CD4-positive, alpha-beta T cell treated with Interleukin-2 at 100 ng/mL for 4 hours (primary cell): ENCODE measurements around the gene SYNGAP1.
A peak's percentile ranks its signal among the peaks of the same experiment; 100 is the strongest.

Experiments
- DNase-seq: peaks from one replicate; pipeline ENCODE4 v3.0.0-alpha.2; 2020; ENCODE audit warnings: low spot score

SYNGAP1 gene

DNA sequence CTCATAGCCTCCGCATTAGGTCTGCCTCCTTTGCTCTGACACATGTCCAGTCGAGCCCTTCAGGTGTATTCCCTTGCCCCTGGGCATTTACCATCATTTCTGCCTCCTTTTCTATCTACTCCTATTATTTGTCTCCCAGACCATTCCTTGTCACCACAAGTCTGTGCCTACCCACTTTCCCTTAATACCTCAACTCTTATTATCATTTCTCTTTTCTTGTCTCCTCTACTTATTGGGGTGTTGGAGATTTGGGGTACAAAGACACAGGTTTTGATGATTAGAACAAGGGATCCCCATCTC is 1.4 kb downstream of the SYNGAP1 start:
- no peak for DNase-seq

DNA sequence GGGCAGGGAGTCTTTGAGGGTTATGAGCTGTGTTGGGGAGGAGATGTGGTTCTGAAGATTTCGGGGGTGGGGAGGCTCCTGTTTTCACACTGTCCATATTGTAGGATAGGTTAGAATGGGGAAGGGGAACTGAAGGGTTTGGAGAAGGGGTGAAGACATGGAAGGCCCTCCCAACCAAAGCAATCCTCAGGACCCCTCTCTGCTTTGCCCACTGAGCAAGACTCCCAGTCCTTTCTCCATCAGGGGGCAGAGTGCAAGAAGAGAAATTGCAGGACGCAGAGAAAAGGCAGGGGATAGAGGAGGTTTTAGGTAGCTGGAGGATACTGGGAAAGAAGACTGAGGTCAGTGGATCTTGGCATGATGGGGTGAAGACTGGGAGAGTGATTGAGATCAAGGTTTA is 3.9 kb downstream of the SYNGAP1 start:
- no peak for DNase-seq

DNA sequence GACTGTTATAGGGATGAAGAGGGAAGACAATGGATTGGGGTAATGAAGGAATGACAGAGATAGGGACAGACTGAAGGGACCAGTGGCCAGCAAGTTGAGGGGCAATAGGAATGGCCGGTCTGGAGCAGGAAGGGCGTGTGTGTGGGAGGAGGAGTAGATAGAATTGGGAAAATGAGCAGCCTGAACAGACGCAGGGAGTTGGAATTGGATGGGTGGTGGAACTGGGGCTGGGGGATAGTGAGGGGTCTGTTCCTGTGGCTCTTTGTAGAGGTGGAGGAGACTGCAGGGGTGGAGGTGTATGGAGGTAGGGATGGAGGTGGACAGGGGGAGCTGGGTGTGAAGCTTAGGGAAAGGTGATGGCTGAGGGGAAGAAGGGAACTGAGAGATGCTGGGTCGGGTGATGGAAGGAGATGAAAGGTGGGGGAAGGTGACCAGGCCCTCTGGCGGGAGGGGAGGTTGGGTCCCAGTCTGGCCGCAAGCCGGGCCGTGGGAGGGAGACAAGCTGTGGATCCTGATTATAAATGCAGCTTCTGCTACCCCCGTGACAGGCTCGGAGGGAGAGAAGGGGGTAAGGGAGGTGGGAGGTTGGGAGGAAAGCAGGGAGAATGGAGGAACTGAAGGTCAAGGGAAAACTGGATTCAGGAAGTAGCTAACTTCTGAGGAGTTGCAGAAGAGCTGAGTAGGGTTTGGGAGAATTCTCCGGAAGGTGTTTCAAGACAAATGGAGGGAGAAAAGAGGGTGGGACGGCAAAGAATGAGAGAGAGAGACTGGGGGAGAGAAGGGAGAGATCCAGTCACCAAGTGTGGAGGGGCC is 5.2 kb downstream of the SYNGAP1 start:
- DNase-seq = no peak

DNA sequence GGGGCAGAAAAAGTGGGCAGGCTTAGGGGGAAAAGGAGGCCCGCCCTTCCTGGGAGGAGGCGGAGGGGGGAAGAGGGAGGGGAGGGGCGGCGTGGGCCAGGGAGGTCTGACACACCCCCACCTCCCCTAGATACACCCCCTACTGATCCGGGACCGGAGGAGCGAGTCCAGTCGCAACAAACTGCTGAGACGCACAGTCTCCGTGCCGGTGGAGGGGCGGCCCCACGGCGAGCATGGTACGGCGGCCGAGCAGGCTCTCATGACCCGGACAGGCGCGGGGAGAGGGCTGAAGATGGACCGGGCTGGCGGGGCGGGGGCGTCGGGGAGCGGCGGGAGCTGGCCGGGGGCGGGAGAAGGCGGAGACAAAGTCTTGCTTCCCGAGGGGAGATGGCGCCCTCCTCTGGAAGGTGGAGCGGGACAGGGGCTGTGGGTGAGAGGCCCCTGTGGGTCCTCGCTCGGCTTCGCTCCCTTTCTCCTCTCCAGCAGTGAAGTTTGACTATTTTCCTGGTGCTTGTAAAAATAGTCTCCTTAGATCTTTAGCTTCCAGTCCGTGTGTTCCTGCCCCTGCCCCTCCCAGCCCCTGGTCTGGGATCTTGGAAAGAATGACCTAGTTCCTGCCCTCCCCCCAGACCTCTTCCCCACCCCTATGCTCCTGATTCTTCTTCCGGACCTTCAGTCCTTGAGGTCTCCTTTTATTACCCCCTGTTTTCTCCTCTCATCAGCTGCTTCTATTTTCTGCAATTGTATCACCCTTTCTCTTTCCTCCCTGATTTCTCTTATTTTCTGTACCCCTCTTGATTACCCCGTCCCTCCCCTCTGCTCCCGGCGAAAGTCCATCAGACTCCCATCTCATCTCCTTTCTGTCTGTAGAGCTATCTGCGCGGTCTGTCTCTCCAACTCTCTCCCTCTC is 6.1 kb downstream of the SYNGAP1 start:
- peak; percentile 87 for DNase-seq

DNA sequence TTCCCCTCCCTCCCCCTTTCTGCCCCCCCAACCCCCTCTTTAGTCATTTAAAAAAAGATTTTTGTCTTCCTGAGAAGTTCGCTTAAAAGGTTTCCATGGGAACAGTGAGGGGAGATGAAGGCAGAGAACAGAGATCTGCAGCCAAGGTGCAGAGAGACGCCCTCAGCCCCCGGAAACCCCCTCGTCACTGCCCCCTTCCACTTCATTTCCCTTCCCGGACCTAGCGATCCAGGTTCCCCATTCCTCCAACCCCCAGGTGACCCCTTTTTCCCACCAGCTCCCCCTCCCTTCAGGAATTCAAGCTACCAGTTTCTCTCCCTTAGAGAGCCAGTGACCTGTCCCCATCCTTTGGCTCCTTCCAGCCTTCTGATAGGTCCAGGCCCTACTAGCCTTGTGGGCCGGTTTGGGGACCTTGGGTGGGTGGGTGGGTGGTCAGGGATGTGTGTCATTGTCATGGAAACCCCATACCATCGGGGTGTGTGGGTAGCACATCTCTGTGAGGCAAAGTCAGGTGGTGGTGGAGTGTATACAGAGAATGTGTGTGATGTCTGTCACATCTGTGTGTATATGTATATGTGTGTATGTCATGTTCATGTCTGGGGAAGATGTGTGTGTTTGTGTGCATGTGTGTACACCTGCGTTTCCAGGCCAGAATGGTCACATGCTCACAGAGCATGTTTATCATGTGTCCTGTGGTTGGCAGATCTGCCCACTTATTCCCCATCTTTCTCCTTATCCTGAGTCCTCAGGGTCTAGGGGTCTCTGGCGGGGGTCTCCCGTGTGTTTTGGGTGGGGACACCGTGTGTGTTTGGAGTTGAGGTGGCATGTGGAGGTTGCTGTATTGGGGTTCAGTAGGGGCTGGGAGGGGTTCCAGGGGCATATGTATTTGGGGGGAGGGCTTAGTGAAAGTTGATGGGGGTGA is 7.0 kb downstream of the SYNGAP1 start:
- DNase-seq = peak; percentile 50

DNA sequence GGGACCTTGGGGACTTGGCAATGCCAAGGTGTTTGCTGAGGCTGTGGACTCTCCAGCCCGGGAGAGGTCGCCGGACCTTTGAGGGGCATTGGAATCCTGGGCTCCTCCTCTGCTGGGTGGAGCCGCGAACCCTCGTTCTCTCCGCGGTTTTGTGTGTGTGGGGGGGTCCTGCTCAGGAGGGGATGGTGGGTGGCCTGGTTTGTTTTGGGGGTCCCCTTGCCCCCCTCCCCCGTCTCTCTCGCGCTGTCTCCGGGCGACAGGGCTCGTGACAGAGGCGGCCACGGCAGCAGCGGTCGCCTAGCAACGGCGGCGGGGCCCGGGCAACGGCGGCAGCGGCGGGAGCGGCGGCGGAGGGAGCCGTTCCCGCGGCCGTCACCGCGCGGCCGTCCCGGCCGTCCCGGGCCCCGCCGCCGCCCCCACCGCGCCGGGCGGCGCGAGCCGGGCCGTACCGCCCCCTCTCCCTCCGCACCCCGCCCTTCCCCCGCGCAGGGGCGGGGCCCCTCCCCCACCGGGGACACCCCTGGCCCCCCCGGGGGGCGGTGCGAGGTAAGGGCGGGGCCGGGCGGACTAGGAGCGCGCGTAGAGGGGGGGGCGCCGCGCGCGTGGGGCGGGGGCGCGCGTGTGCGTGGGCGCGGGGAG is 7.8 kb downstream of the SYNGAP1 start:
- DNase-seq = peak; percentile 66

DNA sequence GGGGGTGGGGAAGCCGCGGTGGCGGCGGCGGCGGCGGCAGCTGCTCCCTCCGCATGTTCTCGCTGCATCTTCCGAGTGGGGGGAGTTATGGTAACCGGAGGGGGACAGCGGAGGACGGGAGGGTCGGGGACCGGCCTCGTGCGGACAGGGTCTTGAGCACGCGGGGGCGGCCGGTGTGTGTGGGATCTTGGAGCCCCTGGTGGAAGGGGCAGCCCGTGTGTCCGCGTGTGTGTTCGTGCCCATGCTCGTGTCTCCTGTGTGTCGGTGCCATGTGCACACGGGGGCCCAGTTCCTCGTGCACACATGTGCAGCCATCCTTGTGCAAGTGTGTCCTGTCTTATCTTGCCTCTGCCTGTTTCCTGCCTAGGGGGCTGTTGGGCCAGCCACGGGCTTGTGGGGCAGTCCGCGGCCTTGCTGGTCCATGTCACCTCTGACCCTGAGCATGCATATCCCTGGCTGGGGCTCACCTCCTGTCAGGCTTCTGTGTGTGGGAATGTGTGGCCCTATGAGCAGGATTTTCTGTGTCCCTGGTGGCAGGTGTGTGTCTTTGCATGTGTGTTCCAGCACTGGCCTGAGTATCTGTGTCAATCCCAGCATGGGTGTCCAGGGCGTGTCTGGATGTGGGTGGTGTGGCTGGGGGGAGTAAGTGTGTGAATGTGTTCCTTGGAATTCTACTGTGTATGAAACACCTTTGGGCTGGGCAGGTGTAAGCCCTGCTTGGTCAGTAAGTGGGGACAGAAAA is 8.5 kb downstream of the SYNGAP1 start:
- peak; percentile 32 for DNase-seq

DNA sequence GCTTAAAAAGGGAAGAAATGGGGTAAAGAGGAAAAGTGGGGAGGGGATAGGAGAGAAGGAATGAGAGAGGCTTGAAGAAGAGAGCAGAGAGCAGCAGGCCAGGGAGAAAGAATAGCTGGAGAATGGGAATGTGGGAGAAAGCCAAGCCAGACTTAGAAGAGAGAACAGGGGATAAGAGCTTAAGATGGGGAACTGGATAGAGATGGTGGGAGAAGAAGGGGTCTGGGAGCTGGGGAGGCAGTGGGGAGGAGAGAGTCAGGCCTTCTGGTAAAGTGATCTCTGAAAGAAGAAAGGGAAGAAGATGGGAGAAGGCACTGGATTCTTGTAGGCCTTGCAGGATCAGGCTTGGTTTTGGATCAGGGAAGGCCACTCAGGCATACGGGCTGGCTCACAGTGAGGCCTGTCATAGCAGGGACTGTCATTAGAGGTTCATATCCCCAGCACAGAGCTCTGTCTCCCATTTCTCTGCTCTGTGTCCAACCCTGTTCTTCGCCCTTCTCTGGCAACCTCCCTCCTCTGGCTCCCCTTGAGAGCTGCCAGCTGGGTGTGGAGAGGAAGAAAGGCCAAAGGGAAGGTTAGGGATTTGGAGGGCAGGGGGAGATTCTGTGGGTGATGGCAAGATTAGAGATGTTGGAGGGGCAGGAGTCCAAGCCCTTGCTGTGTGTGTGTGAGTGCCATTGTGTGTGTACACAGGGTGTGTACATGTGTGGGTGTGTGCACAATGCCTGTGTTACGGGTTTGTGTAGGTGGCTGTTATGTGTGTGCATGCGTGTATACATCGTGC is 9.3 kb downstream of the SYNGAP1 start:
- no peak for DNase-seq

DNA sequence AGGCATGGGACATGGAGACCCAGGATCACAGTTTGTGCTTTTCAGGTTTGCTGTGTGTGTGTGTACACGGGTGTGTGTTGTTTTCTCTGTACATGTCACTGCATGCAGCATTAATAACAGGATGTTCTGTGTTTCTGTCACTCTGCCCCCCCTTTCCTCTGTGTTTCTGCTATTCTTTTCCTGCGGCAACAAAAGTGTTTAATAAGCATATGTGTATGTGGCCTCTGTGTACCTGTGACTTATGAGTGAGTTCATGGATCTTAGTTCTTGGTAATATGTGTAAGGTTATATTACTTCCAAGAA is 9.8 kb downstream of the SYNGAP1 start:
- DNase-seq = peak; percentile 79

DNA sequence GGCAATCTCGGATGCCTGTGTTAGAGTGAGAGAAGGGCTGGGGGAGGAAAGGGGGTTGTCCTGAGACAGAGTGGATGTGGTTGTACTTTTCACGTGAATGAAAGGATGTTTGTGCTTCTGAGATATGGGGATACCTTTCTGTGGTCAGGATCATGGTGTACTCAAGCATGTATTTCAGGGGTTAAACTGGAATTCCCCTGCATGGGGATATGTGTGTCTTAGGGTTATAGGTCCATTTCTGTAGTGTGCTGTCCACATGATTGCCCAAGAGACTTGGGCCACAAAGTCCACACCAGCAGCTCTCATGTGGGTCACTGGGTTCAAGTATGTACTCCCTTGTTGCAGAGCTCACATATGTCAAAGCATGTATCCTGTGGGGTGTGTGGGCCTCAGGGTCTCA is 10.5 kb downstream of the SYNGAP1 start:
- DNase-seq = no peak

DNA sequence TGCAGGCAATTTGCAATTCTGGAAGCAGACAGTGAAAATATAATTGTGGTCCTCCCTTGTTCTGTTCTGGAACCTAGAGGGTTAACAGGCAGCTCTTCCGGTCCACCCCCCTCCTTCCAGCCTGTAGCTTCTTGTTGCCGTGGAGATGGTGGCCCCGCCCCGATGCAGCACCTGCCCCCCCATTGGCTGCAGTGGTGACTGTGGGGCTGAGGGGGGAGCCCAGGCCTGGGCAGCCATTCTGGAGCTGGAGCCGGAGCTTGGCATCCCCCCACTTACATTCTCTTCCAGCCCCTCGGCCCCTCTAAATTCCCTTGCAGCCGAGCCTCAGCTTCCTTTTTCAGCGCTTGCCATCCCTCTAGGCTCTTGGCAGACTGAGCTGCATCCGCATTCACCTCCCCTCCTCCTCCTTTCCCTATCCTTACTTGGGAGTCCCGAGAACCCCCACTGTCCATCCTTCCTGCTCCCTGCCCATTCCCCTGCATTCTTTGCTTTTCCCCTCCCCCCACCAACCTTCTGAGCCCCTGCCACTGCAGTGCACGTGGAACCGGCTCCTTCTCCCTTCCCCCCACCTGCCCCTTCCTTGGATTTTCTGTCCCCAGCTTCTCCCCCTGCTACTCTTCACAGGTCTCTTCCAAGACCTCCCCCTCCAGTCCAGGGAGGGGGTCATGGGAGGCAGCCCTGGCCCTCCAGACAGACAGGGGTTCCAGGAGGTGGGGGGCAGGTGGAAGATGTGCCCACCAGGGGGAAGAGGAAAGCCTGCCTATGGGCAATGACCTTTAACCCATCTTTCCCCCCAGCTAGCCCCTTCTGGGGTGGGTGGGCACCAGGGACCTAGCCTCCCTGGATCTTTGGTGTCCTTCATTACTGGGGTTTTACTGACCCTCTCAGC is 11.4 kb downstream of the SYNGAP1 start:
- peak; percentile 87 for DNase-seq

DNA sequence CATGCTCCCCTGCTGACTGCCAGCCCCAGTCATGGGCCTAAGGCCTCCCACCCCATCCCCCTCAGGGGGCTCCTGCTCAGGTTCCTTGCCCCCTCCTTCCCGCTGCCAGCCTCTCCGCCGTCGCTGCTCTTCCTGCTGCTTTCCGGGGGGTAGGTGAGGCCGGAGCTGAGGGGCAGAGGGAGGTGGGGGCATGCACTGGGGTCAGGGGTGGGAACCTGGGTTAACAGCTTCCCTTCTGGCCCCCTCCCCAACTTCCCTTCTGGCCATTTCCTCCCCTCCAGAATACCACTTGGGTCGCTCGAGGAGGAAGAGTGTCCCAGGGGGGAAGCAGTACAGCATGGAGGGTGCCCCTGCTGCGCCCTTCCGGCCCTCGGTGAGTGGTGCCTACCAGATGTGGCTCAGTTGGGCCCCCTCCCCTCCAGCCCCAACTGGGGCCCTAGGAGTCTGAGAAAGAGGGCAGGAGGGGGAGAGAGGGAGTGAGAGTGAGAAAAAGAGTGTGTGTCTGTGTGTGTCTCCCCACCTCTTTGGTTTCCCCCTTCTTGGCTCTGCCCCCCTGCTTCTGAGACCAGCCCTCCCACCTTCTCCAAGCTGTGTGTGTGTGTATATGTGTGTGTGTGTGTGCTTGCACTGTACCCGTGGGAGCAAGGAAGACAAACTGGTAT is 12.1 kb downstream of the SYNGAP1 start:
- no peak for DNase-seq

DNA sequence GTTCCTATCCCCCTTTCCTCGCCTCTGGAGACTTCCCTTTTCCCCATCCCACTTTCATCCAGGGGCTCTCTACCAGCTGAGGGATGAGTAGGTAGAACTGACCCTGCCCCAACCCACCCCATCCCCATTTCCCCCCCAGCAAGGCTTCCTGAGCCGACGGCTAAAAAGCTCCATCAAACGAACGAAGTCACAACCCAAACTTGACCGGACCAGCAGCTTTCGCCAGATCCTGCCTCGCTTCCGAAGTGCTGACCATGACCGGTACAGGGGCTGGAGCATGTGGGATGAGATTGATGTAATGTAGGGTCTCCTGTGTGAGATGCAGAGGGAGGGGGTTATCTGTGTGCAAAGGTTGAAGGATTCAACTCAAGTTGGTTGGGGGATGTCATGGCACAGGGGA is 12.7 kb downstream of the SYNGAP1 start:
- no peak for DNase-seq

DNA sequence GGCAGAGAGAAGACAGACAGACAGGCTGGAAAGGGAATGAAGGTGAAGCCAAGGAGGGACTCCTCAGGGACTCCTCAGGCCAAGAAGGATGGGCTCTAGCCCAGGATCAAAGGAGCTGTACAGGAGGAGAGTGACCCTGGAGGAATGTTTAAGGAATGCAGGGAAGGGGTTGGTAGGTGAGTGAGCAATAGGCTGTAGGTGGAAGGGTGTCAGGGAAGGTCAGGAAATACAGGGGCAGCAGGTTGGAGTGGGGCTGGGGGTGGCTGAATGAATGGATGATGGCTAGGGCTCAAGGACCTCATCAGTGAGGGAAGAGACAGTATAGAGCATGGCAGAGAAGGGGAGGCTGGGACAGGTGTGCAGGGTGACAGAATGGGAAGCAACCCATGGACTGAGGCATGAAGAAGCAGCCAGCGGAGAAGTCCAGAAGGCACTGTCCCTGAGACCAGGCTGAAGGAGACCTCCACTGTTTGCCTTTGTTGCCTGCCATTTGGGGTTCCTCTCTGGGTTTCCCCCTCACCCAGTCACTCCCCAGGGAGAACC is 13.2 kb downstream of the SYNGAP1 start:
- no peak for DNase-seq

DNA sequence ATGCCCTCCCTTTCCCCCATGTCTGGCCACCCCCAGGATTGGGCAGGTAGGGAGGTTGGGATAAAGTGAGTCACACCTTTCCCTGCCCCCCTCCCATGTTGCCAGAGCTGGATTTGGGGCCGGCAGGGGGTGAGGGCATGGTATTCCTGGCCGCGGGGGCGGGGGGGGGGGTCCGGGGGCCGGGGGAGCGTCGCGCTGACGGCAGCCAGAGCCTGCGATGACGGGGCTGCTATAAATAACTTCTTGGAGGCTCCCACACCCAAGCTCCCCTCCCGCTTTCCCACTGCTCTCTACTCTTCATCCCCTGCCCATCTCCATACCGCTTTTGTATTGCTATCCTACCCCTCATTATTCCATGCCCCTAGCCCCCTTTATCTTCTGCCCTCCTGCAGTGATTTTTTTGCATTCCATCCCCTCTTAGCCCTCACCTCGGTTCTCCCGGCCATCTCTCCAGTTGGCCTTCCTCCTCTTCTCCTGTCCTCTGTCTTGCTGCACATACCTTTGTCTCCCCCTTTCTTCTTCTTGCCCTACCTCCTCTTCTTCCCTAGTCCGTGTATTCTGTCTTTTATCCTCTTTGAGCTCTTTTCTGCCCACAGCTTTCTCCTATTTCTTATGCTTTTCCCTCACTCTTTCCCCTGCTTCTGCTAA is 13.8 kb downstream of the SYNGAP1 start:
- no peak for DNase-seq

DNA sequence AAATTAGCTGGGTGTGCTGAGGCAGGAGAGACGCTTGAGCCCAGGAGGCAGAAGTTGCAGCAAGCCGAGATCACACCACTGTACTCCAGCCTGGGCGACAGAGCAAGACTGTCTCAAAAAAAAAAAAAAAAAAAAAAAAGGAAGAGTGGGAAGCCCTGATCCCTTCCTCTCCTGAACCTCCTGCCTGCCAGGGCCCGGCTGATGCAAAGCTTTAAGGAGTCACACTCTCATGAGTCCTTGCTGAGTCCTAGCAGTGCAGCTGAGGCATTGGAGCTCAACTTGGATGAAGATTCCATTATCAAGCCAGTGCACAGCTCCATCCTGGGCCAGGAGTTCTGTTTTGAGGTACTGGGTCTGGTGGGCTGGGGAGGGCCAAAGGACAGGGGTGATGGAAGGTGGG is 15.1 kb downstream of the SYNGAP1 start:
- no peak for DNase-seq

DNA sequence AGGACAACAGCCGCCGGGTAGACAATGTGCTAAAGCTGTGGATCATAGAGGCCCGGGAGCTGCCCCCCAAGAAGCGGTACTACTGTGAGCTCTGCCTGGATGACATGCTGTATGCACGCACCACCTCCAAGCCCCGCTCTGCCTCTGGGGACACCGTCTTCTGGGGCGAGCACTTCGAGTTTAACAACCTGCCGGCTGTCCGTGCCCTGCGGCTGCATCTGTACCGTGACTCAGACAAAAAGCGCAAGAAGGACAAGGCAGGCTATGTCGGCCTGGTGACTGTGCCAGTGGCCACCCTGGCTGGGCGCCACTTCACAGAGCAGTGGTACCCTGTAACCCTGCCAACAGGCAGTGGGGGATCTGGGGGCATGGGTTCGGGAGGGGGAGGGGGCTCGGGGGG is 17.8 kb downstream of the SYNGAP1 start:
- DNase-seq = no peak

DNA sequence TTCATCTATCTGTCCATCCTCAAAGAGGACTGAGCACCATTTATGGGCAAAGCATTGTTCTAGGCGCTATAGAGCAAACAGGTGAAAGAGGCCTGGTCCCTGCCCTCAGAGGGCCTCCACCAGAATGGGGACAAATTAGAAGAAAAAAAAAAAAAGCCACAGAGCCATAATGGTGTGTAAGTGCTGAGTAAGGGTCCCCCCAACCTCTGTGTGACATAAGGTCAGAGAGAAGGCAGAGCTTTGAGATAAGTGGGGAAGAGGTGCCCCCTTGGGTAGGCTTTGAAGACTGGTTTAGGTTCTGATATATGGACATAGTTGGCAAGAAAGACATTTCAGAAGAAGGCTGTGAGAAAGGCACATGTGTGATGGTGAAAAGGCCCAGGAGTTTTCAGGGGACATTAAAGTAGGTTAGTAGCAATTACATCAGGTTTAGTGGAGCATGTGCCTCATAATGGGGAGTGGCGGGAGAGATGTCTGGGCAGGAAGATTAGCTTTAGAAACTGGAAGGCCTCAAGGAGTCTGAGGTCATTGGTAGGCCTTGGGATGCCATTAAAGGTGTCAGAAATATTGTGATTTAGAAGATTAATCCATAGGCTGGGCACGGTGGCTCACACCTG is 19.2 kb downstream of the SYNGAP1 start:
- DNase-seq = no peak
